Stimulated activated naive CD4-positive, alpha-beta T cell (primary cell): Measurements from ENCODE around the gene GALNT17.

Source experiments
- DNase-seq, 6 experiments: peaks; one replicate each; lab custom pipeline; 2025; lab: John Stamatoyannopoulos, UW

The GALNT17 gene

GRCh38 chr7:71459132-71459531 lies 327.2 kb downstream of the GALNT17 start:
- DNase-seq: no peak

GRCh38 chr7:71461572-71461971 lies 329.6 kb downstream of the GALNT17 start:
- DNase-seq: no peak

GRCh38 chr7:71465741-71466189 lies 333.8 kb downstream of the GALNT17 start:
- no peak for DNase-seq

GRCh38 chr7:71466448-71467145 lies 334.7 kb downstream of the GALNT17 start:
- no peak for DNase-seq

- DNase-seq: peak in 1 of 6 experiments; percentile 3
These were observed 338.4 kb downstream of the GALNT17 start for GRCh38 chr7:71470326-71470725.

GRCh38 chr7:71470830-71471229 lies 338.9 kb downstream of the GALNT17 start:
- DNase-seq: no peak

GRCh38 chr7:71472962-71473361 lies 341.0 kb downstream of the GALNT17 start:
- DNase-seq: no peak

GRCh38 chr7:71473366-71473967 lies 341.5 kb downstream of the GALNT17 start:
- no peak for DNase-seq

- no peak for DNase-seq
These were observed 345.5 kb downstream of the GALNT17 start for GRCh38 chr7:71477441-71477840.

- no peak for DNase-seq
These were observed 347.3 kb downstream of the GALNT17 start for GRCh38 chr7:71479231-71479630.

GRCh38 chr7:71480791-71481190 lies 348.8 kb downstream of the GALNT17 start:
- DNase-seq: no peak

GRCh38 chr7:71482284-71482683 lies 350.3 kb downstream of the GALNT17 start:
- no peak for DNase-seq

- no peak for DNase-seq
These were observed 352.4 kb downstream of the GALNT17 start for GRCh38 chr7:71484380-71484779.

- no peak for DNase-seq
These were observed 353.6 kb downstream of the GALNT17 start for GRCh38 chr7:71485586-71485985.

- no peak for DNase-seq
These were observed 354.5 kb downstream of the GALNT17 start for GRCh38 chr7:71486414-71486813.

- DNase-seq: no peak
These were observed 355.1 kb downstream of the GALNT17 start for GRCh38 chr7:71486856-71487628.

GRCh38 chr7:71488308-71488707 lies 356.4 kb downstream of the GALNT17 start:
- DNase-seq: no peak

GRCh38 chr7:71491336-71491735 lies 359.4 kb downstream of the GALNT17 start:
- no peak for DNase-seq

- no peak for DNase-seq
These were observed 363.9 kb downstream of the GALNT17 start for GRCh38 chr7:71495828-71496227.

- DNase-seq: no peak
These were observed 365.5 kb downstream of the GALNT17 start for GRCh38 chr7:71497256-71497946.

GRCh38 chr7:71498381-71498780 lies 366.4 kb downstream of the GALNT17 start:
- DNase-seq: no peak

- DNase-seq: no peak
These were observed 372.9 kb downstream of the GALNT17 start for GRCh38 chr7:71504697-71505441.
